Stomach (tissue), 4 donors: ENCODE results near the gene BCAS3.

ENCODE experiments used
- CTCF ChIP-seq, 7 experiments: fragments of 450-650 bp in 4 of 7; fragments of 200-600 bp in 3 of 7; sonication (generic) in 3 of 7; IDR thresholded peaks; one replicate each; pipeline ENCODE4 v1.5.1; 2016 to 2019; ENCODE audit warnings: antibody characterized with exemption in 7 of 7, control low read depth in 2 of 7, mild to moderate bottlenecking in 1 of 7
- POLR2A ChIP-seq, 4 donors: fragments of 450-650 bp; IDR thresholded peaks; one replicate each; pipeline ENCODE4 v1.6.1; 2016; ENCODE audit warnings: antibody characterized with exemption in 4 of 4, control low read depth in 2 of 4, mild to moderate bottlenecking in 1 of 4, moderate library complexity in 1 of 4
- POLR2AphosphoS5 ChIP-seq, 3 donors: sonication (generic); formaldehyde crosslinking; IDR thresholded peaks; one replicate each; pipeline ENCODE4 v1.6.1; 2016; ENCODE audit warnings: antibody characterized with exemption in 3 of 3

- TF ChIP-seq CTCF (IDR thresholded peaks at IDR 0.05) (no peak), POLR2A (IDR thresholded peaks at IDR 0.05) (no peak), POLR2AphosphoS5 (IDR thresholded peaks at IDR 0.05) (no peak)
These were observed 689.2 kb downstream of the BCAS3 start for GRCh38 chr17:61366715-61367413.
